GM10266 (cell line): ENCODE data around the gene FLG2.

Experiments
- DNase-seq: peaks from one replicate; pipeline ENCODE4 v3.0.0; 2012; ENCODE audit errors: extremely low spot score
- CTCF ChIP-seq: IDR thresholded peaks from 2 replicates; pipeline ENCODE4 v1.5.1; 2012; ENCODE audit warnings: mild to moderate bottlenecking, low read depth; ENCODE audit not compliant: control insufficient read depth, insufficient read depth; ENCODE audit errors: missing control alignments

The FLG2 gene

DNA sequence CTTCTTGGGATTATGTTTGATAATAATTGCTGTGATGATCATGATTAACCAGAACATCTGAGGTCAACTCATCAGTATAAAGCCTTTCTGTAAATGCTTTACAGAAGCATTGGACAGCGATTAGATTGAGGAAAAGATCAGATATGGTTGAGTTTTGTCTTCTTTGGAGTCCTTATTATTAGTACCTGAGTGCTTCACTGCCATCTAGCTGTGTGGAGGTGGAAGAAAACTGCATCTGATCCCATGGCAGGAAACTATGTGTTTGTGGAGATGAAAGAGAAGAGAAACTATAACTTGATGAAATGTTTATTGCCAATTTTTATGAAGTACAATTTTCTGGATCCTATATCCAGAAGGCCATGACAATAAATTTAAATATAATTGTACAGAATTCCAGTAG is 11.4 kb downstream of the FLG2 start:
- peak; percentile 27 for TF ChIP-seq CTCF
- DNase-seq = no peak

DNA sequence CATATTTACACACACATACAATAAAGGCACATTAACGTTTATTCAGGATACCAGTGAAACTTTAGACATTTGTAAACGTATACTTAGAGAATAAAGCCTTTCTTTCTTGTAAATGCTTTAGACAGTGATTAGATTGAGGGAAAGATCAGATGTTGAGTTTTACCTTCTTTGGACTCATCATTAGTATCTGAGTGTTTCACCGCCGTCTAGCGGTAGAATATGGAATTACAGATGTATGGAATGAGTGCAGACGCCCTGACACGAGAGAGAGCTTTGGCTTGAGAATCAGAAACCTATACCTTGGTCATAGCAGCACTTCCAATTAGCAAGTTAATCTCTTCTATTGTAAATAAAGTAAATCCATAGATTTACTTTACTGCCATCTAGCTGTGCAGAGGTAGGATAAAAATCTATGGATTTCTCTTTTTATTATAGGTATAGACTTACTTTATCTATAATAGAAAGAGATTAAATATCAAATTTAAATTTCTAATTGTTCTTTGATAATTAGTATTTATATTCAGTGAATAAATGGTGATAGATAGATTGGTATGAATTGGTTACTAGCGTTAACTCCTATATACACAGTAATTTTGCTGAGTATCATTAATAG is 12.6 kb downstream of the FLG2 start:
- TF ChIP-seq CTCF = peak; percentile 89
- DNase-seq = peak; percentile 18

- no peak for TF ChIP-seq CTCF
- no peak for DNase-seq
Observed at GRCh38 chr1:152344438-152344837, 15.4 kb downstream of the FLG2 start.

DNA sequence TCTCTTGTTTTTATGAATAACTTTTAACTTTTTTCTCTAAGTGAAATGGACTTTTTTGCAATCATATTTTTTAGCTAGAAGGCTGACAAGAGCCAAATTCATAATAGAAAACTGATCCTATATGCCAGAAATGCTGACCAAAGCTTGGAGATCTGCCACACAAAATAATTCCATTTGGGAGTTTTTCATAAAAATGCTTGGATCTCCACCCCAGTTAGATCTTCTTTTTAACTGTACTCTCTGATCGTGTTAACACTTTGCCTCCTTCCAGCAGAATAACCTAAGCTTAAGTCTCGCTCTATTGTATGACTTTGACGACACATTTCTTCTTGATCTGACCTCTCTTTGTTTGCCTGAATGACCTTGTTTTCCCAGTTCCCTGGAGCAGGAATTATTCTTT is 16.8 kb downstream of the FLG2 start:
- TF ChIP-seq CTCF = no peak
- no peak for DNase-seq

DNA sequence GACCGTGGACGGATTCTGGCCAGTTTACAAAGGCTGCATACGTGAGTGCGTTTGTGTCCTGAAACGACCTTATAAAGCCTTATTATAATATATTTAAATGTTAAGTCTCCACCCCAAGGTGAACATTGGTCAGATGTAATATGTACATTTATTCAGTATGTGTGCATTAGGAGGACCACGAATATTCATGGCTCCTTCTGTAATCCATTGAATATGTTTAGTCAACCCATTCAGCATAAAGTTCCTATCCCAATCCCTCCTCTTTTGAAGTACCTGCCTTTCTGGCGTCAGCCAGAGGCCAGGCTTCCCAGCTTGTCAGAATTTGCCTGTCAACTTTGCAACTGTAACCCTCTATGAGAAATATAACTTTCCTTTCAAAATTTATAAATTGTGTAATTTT is 24.4 kb downstream of the FLG2 start:
- no peak for TF ChIP-seq CTCF
- no peak for DNase-seq

- TF ChIP-seq CTCF = no peak
- no peak for DNase-seq
Observed at GRCh38 chr1:152328801-152329391, 30.9 kb downstream of the FLG2 start.

GRCh38 chr1:152325111-152325510 is 34.7 kb downstream of the FLG2 start, which contains the start of gene FLG:
Gene FLG (minus strand): TSS chr1:152325239. CDS start chr1:152315456, 9,783 bp downstream.
- TF ChIP-seq CTCF = no peak
- no peak for DNase-seq
